ENCODE measurements around the gene PFKL.

The PFKL gene

GRCh38 chr21:44314561-44314960 is 14.7 kb downstream of the PFKL start:
- in situ Hi-C loops (cut with HindIII; ENCODE audit: low pct_unique_long_range_greater_than_20kb, low sequenced_read_pairs) = no loop called here
- no peak for DNase-seq (ENCODE audit: low read depth in 1 of 2, low spot score in 1 of 2)
- TF ChIP-seq JUND (IDR thresholded peaks at IDR 0.05; ENCODE audit: low read depth) = no peak

- DNase-seq (ENCODE audit: low read depth in 1 of 2, low spot score in 1 of 2) = no peak
- TF ChIP-seq JUND (IDR thresholded peaks at IDR 0.05; ENCODE audit: low read depth) = no peak
- in situ Hi-C loops (cut with HindIII; ENCODE audit: low pct_unique_long_range_greater_than_20kb, low sequenced_read_pairs) = no loop called here
Measured at GRCh38 chr21:44315691-44316203, 15.9 kb downstream of the PFKL start.

- TF ChIP-seq JUND (IDR thresholded peaks at IDR 0.05; ENCODE audit: low read depth) = no peak
- in situ Hi-C loops (cut with HindIII; ENCODE audit: low pct_unique_long_range_greater_than_20kb, low sequenced_read_pairs) = no loop called here
- DNase-seq (ENCODE audit: low read depth in 1 of 2, low spot score in 1 of 2) = no peak
Measured at GRCh38 chr21:44316277-44316900, 16.5 kb downstream of the PFKL start.

- no peak for DNase-seq (ENCODE audit: low read depth in 1 of 2, low spot score in 1 of 2)
- in situ Hi-C loops (cut with HindIII; ENCODE audit: low pct_unique_long_range_greater_than_20kb, low sequenced_read_pairs) = no loop called here
- no peak for TF ChIP-seq JUND (IDR thresholded peaks at IDR 0.05; ENCODE audit: low read depth)
Measured at GRCh38 chr21:44317241-44317782, 17.5 kb downstream of the PFKL start.

- in situ Hi-C loops (cut with HindIII; ENCODE audit: low pct_unique_long_range_greater_than_20kb, low sequenced_read_pairs) = no loop called here
- TF ChIP-seq JUND (IDR thresholded peaks at IDR 0.05; ENCODE audit: low read depth) = no peak
Measured at GRCh38 chr21:44317871-44318270, 18.0 kb downstream of the PFKL start.

GRCh38 chr21:44318489-44319285 is 18.8 kb downstream of the PFKL start:
- in situ Hi-C loops (cut with HindIII; ENCODE audit: low pct_unique_long_range_greater_than_20kb, low sequenced_read_pairs) = no loop called here
- no peak for DNase-seq (ENCODE audit: low read depth in 1 of 2, low spot score in 1 of 2)
- no peak for TF ChIP-seq JUND (IDR thresholded peaks at IDR 0.05; ENCODE audit: low read depth)

More at GRCh38 chr21:44317871-44318270, 18.0 kb downstream of the PFKL start:
- no peak for DNase-seq (ENCODE audit: low read depth in 1 of 2, low spot score in 1 of 2)

- in situ Hi-C loops (cut with HindIII; ENCODE audit: low pct_unique_long_range_greater_than_20kb, low sequenced_read_pairs) = no loop called here
- DNase-seq (ENCODE audit: low read depth in 1 of 2, low spot score in 1 of 2) = no peak
- TF ChIP-seq JUND (IDR thresholded peaks at IDR 0.05; ENCODE audit: low read depth) = no peak
Measured at GRCh38 chr21:44319407-44320065, 19.7 kb downstream of the PFKL start.

- in situ Hi-C loops (cut with HindIII; ENCODE audit: low pct_unique_long_range_greater_than_20kb, low sequenced_read_pairs) = no loop called here
- no peak for TF ChIP-seq JUND (IDR thresholded peaks at IDR 0.05; ENCODE audit: low read depth)
- no peak for DNase-seq (ENCODE audit: low read depth in 1 of 2, low spot score in 1 of 2)
Measured at GRCh38 chr21:44320847-44321246, 21.0 kb downstream of the PFKL start.

- in situ Hi-C loops (cut with HindIII; ENCODE audit: low pct_unique_long_range_greater_than_20kb, low sequenced_read_pairs) = no loop called here
- DNase-seq (ENCODE audit: low read depth in 1 of 2, low spot score in 1 of 2) = no peak
- no peak for TF ChIP-seq JUND (IDR thresholded peaks at IDR 0.05; ENCODE audit: low read depth)
Measured at GRCh38 chr21:44321846-44322450, 22.1 kb downstream of the PFKL start.

- TF ChIP-seq JUND (IDR thresholded peaks at IDR 0.05; ENCODE audit: low read depth) = no peak
- in situ Hi-C loops (cut with HindIII; ENCODE audit: low pct_unique_long_range_greater_than_20kb, low sequenced_read_pairs) = no loop called here
- DNase-seq (ENCODE audit: low read depth in 1 of 2, low spot score in 1 of 2) = no peak
Measured at GRCh38 chr21:44322621-44323325, 22.9 kb downstream of the PFKL start.

GRCh38 chr21:44323591-44323990 is 23.7 kb downstream of the PFKL start:
- in situ Hi-C loops (cut with HindIII; ENCODE audit: low pct_unique_long_range_greater_than_20kb, low sequenced_read_pairs) = no loop called here
- no peak for TF ChIP-seq JUND (IDR thresholded peaks at IDR 0.05; ENCODE audit: low read depth)
- no peak for DNase-seq (ENCODE audit: low read depth in 1 of 2, low spot score in 1 of 2)
